Measurements from ENCODE around the gene MAPKAP1.
A peak's percentile ranks its signal among the peaks of the same experiment; 100 is the strongest.

Gene MAPKAP1

GRCh38 chr9:125706651-125707471 lies at the start of gene MAPKAP1:
TSS of gene MAPKAP1 (minus strand) at chr9:125707208. CDS start at chr9:125672574, 34,634 bp downstream.
- DNase-seq = peak; percentile 22 to 90

GRCh38 chr9:125756518-125756917 lies 49.5 kb upstream of the MAPKAP1 start:
- DNase-seq = no peak

GRCh38 chr9:125755340-125755739 lies 48.3 kb upstream of the MAPKAP1 start:
- DNase-seq = no peak

- DNase-seq = no peak
Measured at GRCh38 chr9:125754096-125754495, 47.1 kb upstream of the MAPKAP1 start.

- DNase-seq = no peak
Measured at GRCh38 chr9:125752070-125752628, 45.1 kb upstream of the MAPKAP1 start.

GRCh38 chr9:125750627-125751011 lies 43.6 kb upstream of the MAPKAP1 start:
- DNase-seq = no peak

- no peak for DNase-seq
Measured at GRCh38 chr9:125749951-125750626, 43.1 kb upstream of the MAPKAP1 start.

GRCh38 chr9:125749287-125749935 lies 42.4 kb upstream of the MAPKAP1 start:
- DNase-seq = no peak

- DNase-seq = no peak
Measured at GRCh38 chr9:125748446-125749099, 41.6 kb upstream of the MAPKAP1 start.

- no peak for DNase-seq
Measured at GRCh38 chr9:125747765-125748445, 40.9 kb upstream of the MAPKAP1 start.

GRCh38 chr9:125747053-125747764 lies 40.2 kb upstream of the MAPKAP1 start, which contains the start of gene PBX3:
TSS of gene PBX3 (plus strand) at chr9:125747373.
- DNase-seq = no peak

- DNase-seq = no peak
Measured at GRCh38 chr9:125746774-125747052, 39.7 kb upstream of the MAPKAP1 start.

GRCh38 chr9:125746017-125746773 lies 39.2 kb upstream of the MAPKAP1 start:
- peak; percentile 66 to 84 for DNase-seq

GRCh38 chr9:125745682-125746016 lies 38.6 kb upstream of the MAPKAP1 start:
- no peak for DNase-seq

- DNase-seq = no peak
Measured at GRCh38 chr9:125745018-125745417, 38.0 kb upstream of the MAPKAP1 start.

GRCh38 chr9:125744616-125745015 lies 37.6 kb upstream of the MAPKAP1 start:
- no peak for DNase-seq

GRCh38 chr9:125743682-125744428 lies 36.8 kb upstream of the MAPKAP1 start:
- DNase-seq = no peak

GRCh38 chr9:125742657-125743056 lies 35.6 kb upstream of the MAPKAP1 start:
- DNase-seq = no peak

- no peak for DNase-seq
Measured at GRCh38 chr9:125739436-125739835, 32.4 kb upstream of the MAPKAP1 start.

- DNase-seq = no peak
Measured at GRCh38 chr9:125732562-125732961, 25.6 kb upstream of the MAPKAP1 start.
